SK-N-SH treated with all-trans-retinoic acid at 6 μM for 48 hours (cell line): ENCODE data around the gene IMPA2.
A peak's percentile ranks its signal among the peaks of the same experiment; 100 is the strongest.

Experiments
- ATAC-seq: fragments of 200-7000 bp; cut with Tn5 transposase; 3 replicates; pipeline ENCODE4 v1.9.1; 2020; ENCODE audit warnings: mild to moderate bottlenecking, moderate library complexity
- ARNTL ChIP-seq: fragments of 450-650 bp; formaldehyde crosslinking; IDR thresholded peaks from 2 replicates; pipeline ENCODE4 v1.5.0; 2020; ENCODE audit warnings: low read depth, mild to moderate bottlenecking, moderate library complexity, borderline replicate concordance
- BACH2 ChIP-seq: fragments of 250-450 bp; sonication (Bioruptor Pico); IDR thresholded peaks from 2 replicates; pipeline ENCODE4 v1.9.0; 2021; ENCODE audit warnings: mild to moderate bottlenecking, borderline replicate concordance
- CSDC2 ChIP-seq: fragments of 250-450 bp; sonication (Bioruptor Pico); IDR thresholded peaks from 2 replicates; pipeline ENCODE4 v1.5.0; 2020; ENCODE audit warnings: mild to moderate bottlenecking, moderate library complexity
- ESRRG ChIP-seq: fragments of 250-450 bp; sonication (Bioruptor Pico); IDR thresholded peaks from 2 replicates; pipeline ENCODE4 v1.6.1; 2021; ENCODE audit warnings: mild to moderate bottlenecking
- GLIS3 ChIP-seq: fragments of 250-450 bp; sonication (Bioruptor Pico); IDR thresholded peaks from 2 replicates; pipeline ENCODE4 v1.5.0; 2020; ENCODE audit warnings: mild to moderate bottlenecking, moderate library complexity
- ISL1 ChIP-seq: fragments of 250-450 bp; sonication (Bioruptor Pico); IDR thresholded peaks from 2 replicates; pipeline ENCODE4 v2.1.2; 2022; ENCODE audit warnings: mild to moderate bottlenecking, moderate library complexity
- OSR1 ChIP-seq: fragments of 250-450 bp; sonication (Bioruptor Pico); IDR thresholded peaks from 2 replicates; pipeline ENCODE4 v1.8.0; 2022; ENCODE audit warnings: moderate library complexity, mild to moderate bottlenecking, inconsistent platforms
- PPARA ChIP-seq: fragments of 250-450 bp; sonication (Bioruptor Pico); IDR thresholded peaks from 2 replicates; pipeline ENCODE4 v1.5.0; 2020; ENCODE audit warnings: mild to moderate bottlenecking, borderline replicate concordance
- RARB ChIP-seq: fragments of 250-450 bp; sonication (Bioruptor Pico); IDR thresholded peaks from 2 replicates; pipeline ENCODE4 v1.8.0; 2021; ENCODE audit warnings: mild to moderate bottlenecking, moderate library complexity
- SNAI2 ChIP-seq: fragments of 250-450 bp; sonication (Bioruptor Pico); IDR thresholded peaks from 2 replicates; pipeline ENCODE4 v1.5.0; 2020; ENCODE audit warnings: mild to moderate bottlenecking, moderate library complexity
- TOX ChIP-seq: fragments of 250-450 bp; sonication (Bioruptor Pico); IDR thresholded peaks from 2 replicates; pipeline ENCODE4 v1.8.0; 2021; ENCODE audit warnings: mild to moderate bottlenecking, moderate library complexity, borderline replicate concordance
- ZC3H10 ChIP-seq: fragments of 250-450 bp; sonication (Bioruptor Pico); IDR thresholded peaks from 2 replicates; pipeline ENCODE4 v1.5.1; 2021; ENCODE audit warnings: mild to moderate bottlenecking, moderate library complexity
- ZFP3 ChIP-seq: fragments of 250-450 bp; sonication (Bioruptor Pico); IDR thresholded peaks from 2 replicates; pipeline ENCODE4 v1.5.0; 2020; ENCODE audit warnings: mild to moderate bottlenecking, moderate library complexity
- ZFP30 ChIP-seq: fragments of 450-650 bp; formaldehyde crosslinking; IDR thresholded peaks from 2 replicates; pipeline ENCODE4 v1.5.0; 2022; ENCODE audit warnings: mild to moderate bottlenecking, moderate library complexity
- ZNF565 ChIP-seq: fragments of 450-650 bp; formaldehyde crosslinking; conservative IDR thresholded peaks from 2 replicates; pipeline ENCODE4 v1.5.0; 2020; ENCODE audit warnings: low read depth, mild to moderate bottlenecking, moderate library complexity
- ZNF8 ChIP-seq: fragments of 450-650 bp; formaldehyde crosslinking; IDR thresholded peaks from 2 replicates; pipeline ENCODE4 v1.5.0; 2020; ENCODE audit warnings: mild to moderate bottlenecking, moderate library complexity
- TF ChIP-seq, protein P1 (sequence below): fragments of 250-450 bp; sonication (Bioruptor Pico); IDR thresholded peaks from 2 replicates; pipeline ENCODE4 v1.5.0; 2020; ENCODE audit warnings: mild to moderate bottlenecking, moderate library complexity
- TF ChIP-seq, protein P2 (sequence below): fragments of 250-450 bp; sonication (Bioruptor Pico); IDR thresholded peaks from 2 replicates; pipeline ENCODE4 v1.8.0; 2021; ENCODE audit warnings: low read depth, mild to moderate bottlenecking, moderate library complexity, borderline replicate concordance
- TF ChIP-seq, protein P3 (sequence below): fragments of 250-450 bp; sonication (Bioruptor Pico); IDR thresholded peaks from 2 replicates; pipeline ENCODE4 v1.5.1; 2021; ENCODE audit warnings: mild to moderate bottlenecking, moderate library complexity
- TF ChIP-seq, protein P4 (sequence below): fragments of 250-450 bp; sonication (Bioruptor Pico); IDR thresholded peaks from 2 replicates; pipeline ENCODE4 v1.8.0; 2020; ENCODE audit warnings: mild to moderate bottlenecking, moderate library complexity, borderline replicate concordance
- TF ChIP-seq, protein P5 (sequence below): fragments of 250-450 bp; sonication (Bioruptor Pico); IDR thresholded peaks from 2 replicates; pipeline ENCODE4 v1.5.1; 2020; ENCODE audit warnings: low read depth, mild to moderate bottlenecking, moderate library complexity

The IMPA2 gene

DNA sequence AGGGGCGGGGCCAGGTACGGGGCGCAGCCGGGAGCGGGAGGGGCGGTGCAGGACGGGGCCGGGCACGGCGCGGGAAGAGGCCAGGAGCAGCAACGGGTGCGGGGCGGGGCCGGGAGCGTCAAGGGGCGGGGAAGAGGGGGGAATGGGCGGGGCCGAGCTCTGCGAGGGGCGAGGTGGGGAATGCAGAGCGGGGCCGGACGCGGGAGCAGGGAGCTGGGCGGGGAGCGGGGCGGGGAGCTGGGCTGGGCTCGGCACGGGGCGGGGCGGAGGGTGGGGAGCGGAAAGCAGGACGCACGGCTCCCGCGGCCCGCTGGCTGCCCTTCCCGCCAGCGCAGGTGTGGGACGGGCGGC lies at the start of gene IMPA2:
Gene IMPA2, plus strand, starts transcription at position 316 of the 351 bp plus-strand sequence. CDS start 163 bp downstream, outside the sequence.
- ATAC-seq = peak; percentile 81
- TF ChIP-seq, protein P1, sequence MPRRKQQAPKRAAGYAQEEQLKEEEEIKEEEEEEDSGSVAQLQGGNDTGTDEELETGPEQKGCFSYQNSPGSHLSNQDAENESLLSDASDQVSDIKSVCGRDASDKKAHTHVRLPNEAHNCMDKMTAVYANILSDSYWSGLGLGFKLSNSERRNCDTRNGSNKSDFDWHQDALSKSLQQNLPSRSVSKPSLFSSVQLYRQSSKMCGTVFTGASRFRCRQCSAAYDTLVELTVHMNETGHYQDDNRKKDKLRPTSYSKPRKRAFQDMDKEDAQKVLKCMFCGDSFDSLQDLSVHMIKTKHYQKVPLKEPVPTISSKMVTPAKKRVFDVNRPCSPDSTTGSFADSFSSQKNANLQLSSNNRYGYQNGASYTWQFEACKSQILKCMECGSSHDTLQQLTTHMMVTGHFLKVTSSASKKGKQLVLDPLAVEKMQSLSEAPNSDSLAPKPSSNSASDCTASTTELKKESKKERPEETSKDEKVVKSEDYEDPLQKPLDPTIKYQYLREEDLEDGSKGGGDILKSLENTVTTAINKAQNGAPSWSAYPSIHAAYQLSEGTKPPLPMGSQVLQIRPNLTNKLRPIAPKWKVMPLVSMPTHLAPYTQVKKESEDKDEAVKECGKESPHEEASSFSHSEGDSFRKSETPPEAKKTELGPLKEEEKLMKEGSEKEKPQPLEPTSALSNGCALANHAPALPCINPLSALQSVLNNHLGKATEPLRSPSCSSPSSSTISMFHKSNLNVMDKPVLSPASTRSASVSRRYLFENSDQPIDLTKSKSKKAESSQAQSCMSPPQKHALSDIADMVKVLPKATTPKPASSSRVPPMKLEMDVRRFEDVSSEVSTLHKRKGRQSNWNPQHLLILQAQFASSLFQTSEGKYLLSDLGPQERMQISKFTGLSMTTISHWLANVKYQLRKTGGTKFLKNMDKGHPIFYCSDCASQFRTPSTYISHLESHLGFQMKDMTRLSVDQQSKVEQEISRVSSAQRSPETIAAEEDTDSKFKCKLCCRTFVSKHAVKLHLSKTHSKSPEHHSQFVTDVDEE (CRISPR knock-in tag) = no peak
- TF ChIP-seq RARB = no peak
- TF ChIP-seq, protein P2, sequence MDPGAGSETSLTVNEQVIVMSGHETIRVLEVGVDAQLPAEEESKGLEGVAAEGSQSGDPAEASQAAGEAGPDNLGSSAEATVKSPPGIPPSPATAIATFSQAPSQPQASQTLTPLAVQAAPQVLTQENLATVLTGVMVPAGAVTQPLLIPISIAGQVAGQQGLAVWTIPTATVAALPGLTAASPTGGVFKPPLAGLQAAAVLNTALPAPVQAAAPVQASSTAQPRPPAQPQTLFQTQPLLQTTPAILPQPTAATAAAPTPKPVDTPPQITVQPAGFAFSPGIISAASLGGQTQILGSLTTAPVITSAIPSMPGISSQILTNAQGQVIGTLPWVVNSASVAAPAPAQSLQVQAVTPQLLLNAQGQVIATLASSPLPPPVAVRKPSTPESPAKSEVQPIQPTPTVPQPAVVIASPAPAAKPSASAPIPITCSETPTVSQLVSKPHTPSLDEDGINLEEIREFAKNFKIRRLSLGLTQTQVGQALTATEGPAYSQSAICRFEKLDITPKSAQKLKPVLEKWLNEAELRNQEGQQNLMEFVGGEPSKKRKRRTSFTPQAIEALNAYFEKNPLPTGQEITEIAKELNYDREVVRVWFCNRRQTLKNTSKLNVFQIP (CRISPR knock-in tag) = no peak
- TF ChIP-seq, protein P3, sequence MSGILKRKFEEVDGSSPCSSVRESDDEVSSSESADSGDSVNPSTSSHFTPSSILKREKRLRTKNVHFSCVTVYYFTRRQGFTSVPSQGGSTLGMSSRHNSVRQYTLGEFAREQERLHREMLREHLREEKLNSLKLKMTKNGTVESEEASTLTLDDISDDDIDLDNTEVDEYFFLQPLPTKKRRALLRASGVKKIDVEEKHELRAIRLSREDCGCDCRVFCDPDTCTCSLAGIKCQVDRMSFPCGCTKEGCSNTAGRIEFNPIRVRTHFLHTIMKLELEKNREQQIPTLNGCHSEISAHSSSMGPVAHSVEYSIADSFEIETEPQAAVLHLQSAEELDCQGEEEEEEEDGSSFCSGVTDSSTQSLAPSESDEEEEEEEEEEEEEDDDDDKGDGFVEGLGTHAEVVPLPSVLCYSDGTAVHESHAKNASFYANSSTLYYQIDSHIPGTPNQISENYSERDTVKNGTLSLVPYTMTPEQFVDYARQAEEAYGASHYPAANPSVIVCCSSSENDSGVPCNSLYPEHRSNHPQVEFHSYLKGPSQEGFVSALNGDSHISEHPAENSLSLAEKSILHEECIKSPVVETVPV (CRISPR knock-in tag) = no peak
- no peak for TF ChIP-seq ARNTL (CRISPR knock-in tag)
- TF ChIP-seq, protein P4, sequence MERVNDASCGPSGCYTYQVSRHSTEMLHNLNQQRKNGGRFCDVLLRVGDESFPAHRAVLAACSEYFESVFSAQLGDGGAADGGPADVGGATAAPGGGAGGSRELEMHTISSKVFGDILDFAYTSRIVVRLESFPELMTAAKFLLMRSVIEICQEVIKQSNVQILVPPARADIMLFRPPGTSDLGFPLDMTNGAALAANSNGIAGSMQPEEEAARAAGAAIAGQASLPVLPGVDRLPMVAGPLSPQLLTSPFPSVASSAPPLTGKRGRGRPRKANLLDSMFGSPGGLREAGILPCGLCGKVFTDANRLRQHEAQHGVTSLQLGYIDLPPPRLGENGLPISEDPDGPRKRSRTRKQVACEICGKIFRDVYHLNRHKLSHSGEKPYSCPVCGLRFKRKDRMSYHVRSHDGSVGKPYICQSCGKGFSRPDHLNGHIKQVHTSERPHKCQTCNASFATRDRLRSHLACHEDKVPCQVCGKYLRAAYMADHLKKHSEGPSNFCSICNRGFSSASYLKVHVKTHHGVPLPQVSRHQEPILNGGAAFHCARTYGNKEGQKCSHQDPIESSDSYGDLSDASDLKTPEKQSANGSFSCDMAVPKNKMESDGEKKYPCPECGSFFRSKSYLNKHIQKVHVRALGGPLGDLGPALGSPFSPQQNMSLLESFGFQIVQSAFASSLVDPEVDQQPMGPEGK (CRISPR knock-in tag) = no peak
- TF ChIP-seq ZC3H10 (CRISPR knock-in tag) = no peak
- no peak for TF ChIP-seq OSR1 (CRISPR knock-in tag)
- TF ChIP-seq CSDC2 = no peak
- no peak for TF ChIP-seq SNAI2 (CRISPR knock-in tag)
- TF ChIP-seq ZNF8 = no peak
- TF ChIP-seq ZFP30 (CRISPR knock-in tag) = no peak
- TF ChIP-seq, protein P5, sequence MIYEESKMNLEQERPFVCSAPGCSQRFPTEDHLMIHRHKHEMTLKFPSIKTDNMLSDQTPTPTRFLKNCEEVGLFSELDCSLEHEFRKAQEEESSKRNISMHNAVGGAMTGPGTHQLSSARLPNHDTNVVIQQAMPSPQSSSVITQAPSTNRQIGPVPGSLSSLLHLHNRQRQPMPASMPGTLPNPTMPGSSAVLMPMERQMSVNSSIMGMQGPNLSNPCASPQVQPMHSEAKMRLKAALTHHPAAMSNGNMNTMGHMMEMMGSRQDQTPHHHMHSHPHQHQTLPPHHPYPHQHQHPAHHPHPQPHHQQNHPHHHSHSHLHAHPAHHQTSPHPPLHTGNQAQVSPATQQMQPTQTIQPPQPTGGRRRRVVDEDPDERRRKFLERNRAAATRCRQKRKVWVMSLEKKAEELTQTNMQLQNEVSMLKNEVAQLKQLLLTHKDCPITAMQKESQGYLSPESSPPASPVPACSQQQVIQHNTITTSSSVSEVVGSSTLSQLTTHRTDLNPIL (CRISPR knock-in tag) = no peak
- TF ChIP-seq BACH2 (CRISPR knock-in tag) = no peak
- no peak for TF ChIP-seq TOX (CRISPR knock-in tag)
- no peak for TF ChIP-seq ISL1 (CRISPR knock-in tag)
- no peak for TF ChIP-seq GLIS3
- no peak for TF ChIP-seq ZFP3 (CRISPR knock-in tag)
- no peak for TF ChIP-seq PPARA (CRISPR knock-in tag)

DNA sequence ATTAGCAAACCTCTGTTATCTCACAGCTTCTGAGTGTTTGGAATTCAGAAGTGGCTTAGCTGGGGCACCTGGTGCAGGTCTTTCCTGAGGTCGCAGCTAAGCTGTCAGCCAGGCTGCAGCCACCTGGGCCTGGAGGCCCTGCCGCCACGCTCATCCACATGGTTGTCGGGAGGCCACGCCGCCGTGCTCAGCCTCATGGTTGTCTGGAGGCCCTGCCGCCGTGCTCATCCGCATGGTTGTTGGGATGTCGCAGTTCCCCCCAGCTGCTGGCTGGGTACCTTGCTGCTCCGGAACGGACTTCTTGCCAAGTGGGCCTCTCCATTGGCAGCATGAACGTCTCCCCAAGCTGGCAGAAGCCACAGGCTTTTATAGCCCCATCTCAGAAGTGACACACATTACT lies 48.9 kb upstream of the IMPA2 start:
- TF ChIP-seq ESRRG (no peak), ZFP30 (CRISPR knock-in tag) (no peak), OSR1 (CRISPR knock-in tag) (no peak), ZNF8 (no peak), PPARA (CRISPR knock-in tag) (no peak), ZC3H10 (CRISPR knock-in tag) (no peak), ISL1 (CRISPR knock-in tag) (no peak), CSDC2 (no peak), GLIS3 (no peak), BACH2 (CRISPR knock-in tag) (no peak), TOX (CRISPR knock-in tag) (no peak), ZNF565 (CRISPR knock-in tag) (no peak), ZFP3 (CRISPR knock-in tag) (no peak), SNAI2 (CRISPR knock-in tag) (no peak), ARNTL (CRISPR knock-in tag) (no peak)
- TF ChIP-seq, protein P5 (CRISPR knock-in tag) = no peak
- TF ChIP-seq, protein P1 (CRISPR knock-in tag) = no peak
- ATAC-seq = no peak
